Stomach smooth muscle (tissue), 2 donors: ENCODE results near the gene CCHCR1.

Experiments used
- H3K27ac ChIP-seq: one replicate; pipeline ENCODE4 v1.7.0; 2013; ENCODE audit warnings: mild to moderate bottlenecking, low read length, inconsistent platforms
- H3K27me3 ChIP-seq, 2 donors: one replicate each; pipeline ENCODE4 v1.7.0; 2013; ENCODE audit warnings: low read length in 2 of 2; ENCODE audit not compliant: insufficient read depth in 2 of 2, control insufficient read depth in 1 of 2
- H3K36me3 ChIP-seq, 2 donors: one replicate each; pipeline ENCODE4 v1.7.0; 2013; ENCODE audit warnings: low read length in 2 of 2; ENCODE audit not compliant: control insufficient read depth in 2 of 2, insufficient read depth in 2 of 2
- H3K4me1 ChIP-seq: one replicate; pipeline ENCODE4 v1.7.0; 2013; ENCODE audit warnings: low read length; ENCODE audit not compliant: control insufficient read depth, insufficient read depth
- H3K4me3 ChIP-seq, 2 donors: one replicate each; pipeline ENCODE4 v1.7.0; 2013; ENCODE audit warnings: low read length in 2 of 2
- H3K9ac ChIP-seq, 2 donors: one replicate each; pipeline ENCODE4 v1.7.0; 2013; ENCODE audit warnings: low read length in 2 of 2, mild to moderate bottlenecking in 1 of 2
- H3K9me3 ChIP-seq, 2 donors: one replicate each; pipeline ENCODE4 v1.7.0; 2013; ENCODE audit warnings: low read length in 2 of 2; ENCODE audit not compliant: control insufficient read depth in 2 of 2
- donor health status: healthy.
- donor health status: Pancreatic carcinoma.

Gene CCHCR1

GRCh38 chr6:31158863-31159855 is 1.6 kb upstream of the CCHCR1 start:
- Histone ChIP-seq H3K36me3 (peaks cover 6 to 8% of the 10 kb centered on the region in 2 donors), H3K4me3 (peak overlapping the region; percentile 80 to 86), H3K4me1 (peaks cover 22% of the 10 kb centered on the region), H3K9ac (peak overlapping the region; percentile 58 to 65), H3K9me3 (no peaks in the 10 kb centered on the region), H3K27ac (peak overlapping the region; percentile 2), H3K27me3 (no peaks in the 10 kb centered on the region)

DNA sequence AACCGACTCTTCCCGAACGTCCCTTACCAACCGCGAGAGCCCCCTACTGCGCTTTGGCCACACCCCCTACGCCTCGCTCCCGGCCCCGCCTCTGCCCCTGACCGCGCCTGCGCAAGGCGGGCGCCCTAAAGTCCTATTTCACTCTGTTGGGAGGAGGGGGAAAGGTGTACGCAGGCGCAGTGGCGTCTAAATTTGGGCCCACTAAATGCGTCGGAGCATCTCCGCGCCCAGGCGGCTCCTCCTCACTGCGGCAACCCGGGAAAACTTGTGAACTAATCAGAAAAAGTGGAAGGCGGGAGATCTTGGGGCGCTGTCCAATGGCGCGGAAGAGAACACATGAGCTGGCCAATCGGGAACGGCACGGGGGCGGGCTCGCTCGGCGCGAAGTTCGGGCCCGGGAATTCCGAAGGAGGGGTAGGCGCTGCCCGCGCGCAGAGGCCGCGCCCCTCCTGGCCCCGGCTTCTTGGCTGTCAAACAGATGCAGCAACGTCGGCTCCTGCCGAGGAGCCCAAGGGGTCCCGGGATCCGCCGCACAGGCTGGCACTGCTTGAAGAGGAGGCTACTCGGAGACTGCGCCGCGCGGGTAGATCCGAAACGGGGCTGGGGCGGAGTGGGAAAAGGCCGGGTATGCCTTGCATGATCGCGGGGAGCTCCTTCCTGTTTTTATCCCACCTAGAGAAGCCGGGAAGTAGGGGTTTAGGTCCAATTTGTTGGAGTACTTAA is 699 bp upstream of the CCHCR1 start, which contains the start of gene TCF19:
TCF19 (plus strand) TSS at position 450 of the 723 bp plus-strand sequence. CDS start 881 bp downstream, outside the sequence.
- Histone ChIP-seq H3K4me3 (peak within 1 kb of the TSS; percentile 80 to 86), H3K27ac (peak within 1 kb of the TSS; percentile 60), H3K9ac (peak within 1 kb of the TSS; percentile 73 to 86), H3K36me3 (peaks cover 6 to 13% of the 10 kb centered on the region in 2 donors), H3K4me1 (peaks cover 22% of the 10 kb centered on the region), H3K9me3 (no peaks in the 10 kb centered on the region), H3K27me3 (no peaks in the 10 kb centered on the region)

- Histone ChIP-seq H3K27ac (no peak overlapping the region), H3K4me3 (no peak overlapping the region), H3K9ac (no peak overlapping the region)
Observed at GRCh38 chr6:31156641-31157040, 961 bp downstream of the CCHCR1 start.

DNA sequence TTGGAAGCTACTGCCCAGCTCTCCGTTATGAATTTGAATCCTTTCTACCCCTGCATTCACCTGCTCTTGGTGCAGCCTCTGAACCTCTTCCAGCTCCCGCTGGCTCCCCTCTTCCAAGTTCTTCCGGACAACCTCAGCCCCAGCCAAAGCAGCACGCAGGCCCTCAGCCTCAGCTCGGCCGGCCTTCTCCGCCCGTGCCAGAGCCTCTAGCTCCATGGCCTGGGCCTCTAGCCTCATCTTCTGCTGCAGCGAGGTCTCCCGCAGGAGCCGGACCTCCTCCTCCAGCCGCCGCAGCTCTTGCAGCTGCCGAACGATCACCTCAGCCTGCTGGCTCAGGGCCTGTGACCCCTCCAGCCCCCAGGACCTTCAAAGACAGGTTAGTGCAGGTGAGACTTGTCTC is 3.2 kb downstream of the CCHCR1 start:
- H3K9me3 ChIP-seq, result no peaks in the 10 kb centered on the region
- peaks cover 10 to 25% of the 10 kb centered on the region in 2 donors for H3K36me3 ChIP-seq
- H3K4me1 ChIP-seq, result peaks cover 16% of the 10 kb centered on the region
- H3K27ac ChIP-seq, result no peak overlapping the region
- H3K27me3 ChIP-seq, result no peaks in the 10 kb centered on the region
- no peak overlapping the region for H3K4me3 ChIP-seq
- no peak overlapping the region for H3K9ac ChIP-seq

More at GRCh38 chr6:31156641-31157040, 961 bp downstream of the CCHCR1 start:
- no peaks in the 10 kb centered on the region for H3K27me3 ChIP-seq
- H3K36me3 ChIP-seq, result peaks cover 3 to 13% of the 10 kb centered on the region in 2 donors
- H3K4me1 ChIP-seq, result peaks cover 22% of the 10 kb centered on the region
- no peaks in the 10 kb centered on the region for H3K9me3 ChIP-seq

GRCh38 chr6:31152781-31153180 is 4.8 kb downstream of the CCHCR1 start:
- Histone ChIP-seq H3K9ac (no peak overlapping the region), H3K27me3 (no peaks in the 10 kb centered on the region), H3K4me1 (peaks cover 5% of the 10 kb centered on the region), H3K4me3 (no peak overlapping the region), H3K27ac (no peak overlapping the region), H3K9me3 (no peaks in the 10 kb centered on the region), H3K36me3 (peaks cover 14 to 25% of the 10 kb centered on the region in 2 donors)

DNA sequence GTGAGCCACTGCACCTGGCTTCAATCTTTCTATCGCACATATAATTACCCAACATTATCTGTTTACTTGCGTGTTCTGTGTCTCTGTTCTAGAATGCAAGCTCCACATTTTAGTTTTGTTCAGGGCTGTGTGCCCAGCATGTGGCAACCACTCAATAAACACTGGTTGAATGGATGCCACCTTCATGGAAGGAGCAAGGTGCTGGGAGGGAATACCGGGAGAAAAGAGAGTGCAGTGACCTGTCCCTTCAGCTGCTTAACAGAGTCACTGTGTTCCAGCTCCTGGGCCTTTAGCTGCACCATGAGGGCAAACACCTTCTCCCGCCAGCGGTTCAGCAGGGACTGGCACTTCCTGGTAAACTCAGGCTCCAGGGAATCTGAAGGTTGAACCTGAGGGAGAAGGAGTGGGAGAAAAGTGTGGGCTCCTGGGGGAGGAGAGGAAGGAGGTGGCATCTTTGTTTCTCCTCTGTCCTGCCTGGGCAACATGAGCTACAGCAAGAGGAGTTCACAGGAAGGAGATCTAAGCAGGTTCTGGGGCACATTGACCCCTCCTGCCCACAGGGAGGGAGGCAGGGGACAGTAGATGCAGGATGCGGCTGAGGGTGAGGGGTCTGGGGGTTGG is 7.7 kb downstream of the CCHCR1 start:
- Histone ChIP-seq H3K4me3 (no peak overlapping the region), H3K27me3 (no peaks in the 10 kb centered on the region), H3K9me3 (no peaks in the 10 kb centered on the region), H3K36me3 (peaks cover 18 to 19% of the 10 kb centered on the region in 2 donors), H3K9ac (no peak overlapping the region), H3K27ac (no peak overlapping the region), H3K4me1 (no peaks in the 10 kb centered on the region)

GRCh38 chr6:31145386-31145785 is 12.2 kb downstream of the CCHCR1 start:
- no peaks in the 10 kb centered on the region for H3K27me3 ChIP-seq
- no peak overlapping the region for H3K4me3 ChIP-seq
- no peak overlapping the region for H3K27ac ChIP-seq

DNA sequence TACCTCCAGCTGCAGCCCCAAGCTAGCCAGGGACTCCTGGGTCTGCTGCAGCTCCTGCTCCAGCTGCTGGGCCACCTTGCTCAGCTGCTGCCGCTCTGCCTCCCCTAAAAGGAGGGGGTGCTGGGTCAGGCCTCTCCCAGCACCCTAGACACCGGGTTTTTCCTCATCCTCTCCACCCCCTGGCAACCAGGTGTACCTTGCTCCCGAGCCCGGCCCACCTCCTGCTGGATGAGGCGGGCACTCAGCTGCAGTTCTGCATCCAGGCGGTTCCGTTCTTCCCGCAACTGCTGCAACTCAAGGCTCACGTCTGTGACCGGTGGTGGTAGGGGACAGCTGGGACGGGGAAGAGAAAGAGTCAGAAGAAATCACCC is 12.6 kb downstream of the CCHCR1 start:
- Histone ChIP-seq H3K4me3 (no peak overlapping the region), H3K36me3 (peaks cover 3 to 11% of the 10 kb centered on the region in 2 donors), H3K9me3 (no peaks in the 10 kb centered on the region), H3K27ac (no peak overlapping the region), H3K27me3 (no peaks in the 10 kb centered on the region), H3K4me1 (peaks cover 7% of the 10 kb centered on the region), H3K9ac (no peak overlapping the region)

More at GRCh38 chr6:31145386-31145785, 12.2 kb downstream of the CCHCR1 start:
- Histone ChIP-seq H3K9ac (no peak overlapping the region), H3K9me3 (no peaks in the 10 kb centered on the region), H3K36me3 (peaks cover 8 to 13% of the 10 kb centered on the region in 2 donors), H3K4me1 (peaks cover 7% of the 10 kb centered on the region)

DNA sequence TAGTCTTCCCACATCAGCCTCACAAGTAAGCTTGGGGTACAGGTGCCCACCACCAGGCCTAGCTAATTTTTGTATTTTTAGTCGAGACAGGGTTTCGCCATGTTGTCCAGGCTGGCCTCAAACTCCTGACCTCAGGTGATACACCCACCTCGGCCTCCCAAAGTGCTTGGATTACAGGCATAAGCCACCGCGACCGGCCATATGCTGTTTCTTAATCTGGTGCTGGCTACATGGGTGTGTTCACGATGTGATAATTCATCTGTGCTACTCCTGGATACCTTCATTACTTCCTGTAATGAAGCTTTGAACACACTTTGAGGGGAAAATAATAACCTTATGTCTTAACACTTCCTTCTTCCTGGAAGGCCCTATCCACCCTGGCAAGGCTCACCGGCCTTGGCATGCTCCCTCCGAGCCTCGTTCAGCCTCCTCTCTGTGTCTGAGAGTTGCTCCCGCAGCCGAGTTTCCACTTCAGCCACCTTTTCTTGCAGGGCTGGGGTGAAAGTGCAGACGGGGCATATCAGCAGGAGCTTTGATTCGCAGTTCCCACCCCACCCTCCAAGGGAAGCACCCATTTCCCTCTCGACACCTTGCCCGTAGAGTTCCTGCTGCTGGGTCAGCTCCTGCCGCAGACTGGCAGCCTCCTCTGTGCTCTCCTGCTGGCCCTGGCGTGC is 13.2 kb downstream of the CCHCR1 start:
- no peaks in the 10 kb centered on the region for H3K9me3 ChIP-seq
- no peaks in the 10 kb centered on the region for H3K27me3 ChIP-seq
- no peak overlapping the region for H3K27ac ChIP-seq
- H3K4me3 ChIP-seq, result no peak overlapping the region
- peaks cover 0 to 11% of the 10 kb centered on the region in 2 donors for H3K36me3 ChIP-seq
- no peak overlapping the region for H3K9ac ChIP-seq
- peaks cover 10% of the 10 kb centered on the region for H3K4me1 ChIP-seq

- H3K27ac ChIP-seq, result peak overlapping the region; percentile 49
- no peaks in the 10 kb centered on the region for H3K9me3 ChIP-seq
- peak overlapping the region in 1 of 2 donors; percentile 29 for H3K9ac ChIP-seq
Observed at GRCh38 chr6:31143148-31143547, 14.5 kb downstream of the CCHCR1 start.

More at GRCh38 chr6:31143148-31143547, 14.5 kb downstream of the CCHCR1 start:
- peak overlapping the region in 1 of 2 donors; percentile 15 for H3K4me3 ChIP-seq
- H3K27me3 ChIP-seq, result no peaks in the 10 kb centered on the region
- peaks cover 12% of the 10 kb centered on the region for H3K4me1 ChIP-seq
- H3K36me3 ChIP-seq, result peaks cover 0 to 8% of the 10 kb centered on the region in 2 donors
